NB4 (cell line): ENCODE measurements around the gene LPP.

ENCODE experiments used
- DNase-seq: peaks from one replicate; pipeline ENCODE4 v3.0.0; 2010; ENCODE audit warnings: low read depth
- H3K4me3 ChIP-seq: one replicate; pipeline ENCODE4 v1.5.1; 2011; ENCODE audit warnings: mild to moderate bottlenecking, low read depth, low read length, moderate library complexity
- MYC ChIP-seq: IDR thresholded peaks from 2 replicates; pipeline ENCODE4 v1.6.1; 2011; ENCODE audit warnings: low read depth, low read length
- POLR2A ChIP-seq: IDR thresholded peaks from 2 replicates; pipeline ENCODE4 v1.6.1; 2011; ENCODE audit warnings: mild to moderate bottlenecking; ENCODE audit not compliant: insufficient read length; ENCODE audit errors: extremely low read depth
- TF ChIP-seq, protein P1 (sequence below): IDR thresholded peaks from 2 replicates; pipeline ENCODE4 v1.6.1; 2011; ENCODE audit warnings: low read depth, low read length
- TF ChIP-seq, protein P2 (sequence below): IDR thresholded peaks from one replicate; pipeline ENCODE4 v1.5.1; 2012; ENCODE audit warnings: low read depth, low read length

Gene LPP

DNA sequence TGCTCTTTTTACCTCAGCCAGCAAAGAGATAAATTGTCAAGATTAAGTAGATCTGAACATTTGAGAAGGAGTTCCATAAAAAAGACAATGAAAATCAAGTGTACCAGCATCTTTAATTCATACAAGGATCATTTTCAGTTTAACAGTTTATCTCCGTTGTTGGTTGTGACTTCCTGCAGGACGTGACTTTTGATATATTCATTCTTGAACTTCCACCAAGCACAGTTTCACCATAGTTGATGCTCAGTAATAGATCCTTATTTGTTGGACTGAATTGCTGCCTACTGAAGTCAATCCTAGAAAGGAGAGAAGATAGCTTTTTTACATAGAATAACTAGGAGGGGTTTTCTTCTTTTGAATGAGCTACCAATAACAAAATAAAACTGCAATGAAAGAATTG is 408.2 kb downstream of the LPP start:
- TF ChIP-seq, protein P1, sequence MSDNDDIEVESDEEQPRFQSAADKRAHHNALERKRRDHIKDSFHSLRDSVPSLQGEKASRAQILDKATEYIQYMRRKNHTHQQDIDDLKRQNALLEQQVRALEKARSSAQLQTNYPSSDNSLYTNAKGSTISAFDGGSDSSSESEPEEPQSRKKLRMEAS, result no peak
- TF ChIP-seq MYC (no peak), POLR2A (no peak)
- TF ChIP-seq, protein P2, sequence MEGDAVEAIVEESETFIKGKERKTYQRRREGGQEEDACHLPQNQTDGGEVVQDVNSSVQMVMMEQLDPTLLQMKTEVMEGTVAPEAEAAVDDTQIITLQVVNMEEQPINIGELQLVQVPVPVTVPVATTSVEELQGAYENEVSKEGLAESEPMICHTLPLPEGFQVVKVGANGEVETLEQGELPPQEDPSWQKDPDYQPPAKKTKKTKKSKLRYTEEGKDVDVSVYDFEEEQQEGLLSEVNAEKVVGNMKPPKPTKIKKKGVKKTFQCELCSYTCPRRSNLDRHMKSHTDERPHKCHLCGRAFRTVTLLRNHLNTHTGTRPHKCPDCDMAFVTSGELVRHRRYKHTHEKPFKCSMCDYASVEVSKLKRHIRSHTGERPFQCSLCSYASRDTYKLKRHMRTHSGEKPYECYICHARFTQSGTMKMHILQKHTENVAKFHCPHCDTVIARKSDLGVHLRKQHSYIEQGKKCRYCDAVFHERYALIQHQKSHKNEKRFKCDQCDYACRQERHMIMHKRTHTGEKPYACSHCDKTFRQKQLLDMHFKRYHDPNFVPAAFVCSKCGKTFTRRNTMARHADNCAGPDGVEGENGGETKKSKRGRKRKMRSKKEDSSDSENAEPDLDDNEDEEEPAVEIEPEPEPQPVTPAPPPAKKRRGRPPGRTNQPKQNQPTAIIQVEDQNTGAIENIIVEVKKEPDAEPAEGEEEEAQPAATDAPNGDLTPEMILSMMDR, result no peak
- DNase-seq, result no peak
- H3K4me3 ChIP-seq, result no peak overlapping the region

DNA sequence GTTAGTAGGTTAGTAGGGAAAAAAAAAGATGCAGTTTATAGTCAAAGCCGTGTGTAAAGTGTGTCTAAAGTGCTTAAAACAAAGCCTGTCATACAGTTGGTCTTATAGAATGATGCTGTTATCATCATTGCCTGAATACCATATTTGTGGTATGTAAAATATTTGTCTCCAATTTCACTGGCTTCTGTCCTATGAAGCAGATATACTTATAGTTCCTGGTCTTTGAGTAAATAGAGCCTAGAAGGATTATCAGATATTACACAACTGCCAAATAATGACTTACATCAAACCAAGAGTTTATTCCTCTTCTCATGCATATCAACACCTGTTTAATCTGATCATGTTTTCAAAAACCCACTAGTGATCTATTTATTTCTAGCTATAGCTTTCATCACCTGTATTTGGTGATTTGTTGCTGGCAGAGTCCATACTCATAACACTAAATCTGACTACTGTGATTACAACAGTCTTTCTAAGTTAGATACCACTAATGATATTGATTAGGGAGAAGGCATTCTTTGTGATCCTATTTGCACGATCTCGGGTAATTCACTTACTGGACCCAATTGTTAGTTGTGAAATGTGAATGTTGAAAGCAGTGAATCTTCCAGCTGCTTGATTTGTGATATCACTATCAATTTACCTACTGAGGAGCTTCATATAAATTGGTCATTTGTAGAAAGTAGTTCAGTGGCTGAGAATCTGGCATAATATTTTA is 413.7 kb downstream of the LPP start:
- no peak for DNase-seq
- H3K4me3 ChIP-seq, result no peak overlapping the region
- TF ChIP-seq POLR2A, result no peak
- TF ChIP-seq, protein P1, result no peak
- TF ChIP-seq, protein P2, result no peak

DNA sequence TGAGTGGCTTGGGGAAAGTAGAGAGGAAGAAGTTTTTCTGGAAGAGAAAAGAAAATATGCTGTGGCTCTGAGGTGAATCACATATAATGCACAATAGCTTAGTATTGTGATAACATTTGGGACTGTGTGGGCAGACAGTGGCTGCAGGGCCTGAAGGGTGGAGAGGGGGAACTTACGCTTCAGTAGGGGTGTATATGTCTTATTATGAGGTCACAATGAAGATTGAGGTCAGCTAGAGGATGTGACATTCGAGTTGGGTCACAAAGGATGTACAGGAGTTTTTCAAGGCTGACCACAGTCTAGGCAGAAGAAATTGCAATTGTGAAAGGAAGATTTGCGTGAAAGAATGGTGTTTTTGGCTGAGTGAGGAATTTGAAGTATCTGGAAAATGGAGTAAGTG is 414.8 kb downstream of the LPP start:
- H3K4me3 ChIP-seq, result no peak overlapping the region
- no peak for DNase-seq
- TF ChIP-seq POLR2A (no peak), MYC (no peak)
- TF ChIP-seq, protein P2, result no peak
- TF ChIP-seq, protein P1, result no peak

DNA sequence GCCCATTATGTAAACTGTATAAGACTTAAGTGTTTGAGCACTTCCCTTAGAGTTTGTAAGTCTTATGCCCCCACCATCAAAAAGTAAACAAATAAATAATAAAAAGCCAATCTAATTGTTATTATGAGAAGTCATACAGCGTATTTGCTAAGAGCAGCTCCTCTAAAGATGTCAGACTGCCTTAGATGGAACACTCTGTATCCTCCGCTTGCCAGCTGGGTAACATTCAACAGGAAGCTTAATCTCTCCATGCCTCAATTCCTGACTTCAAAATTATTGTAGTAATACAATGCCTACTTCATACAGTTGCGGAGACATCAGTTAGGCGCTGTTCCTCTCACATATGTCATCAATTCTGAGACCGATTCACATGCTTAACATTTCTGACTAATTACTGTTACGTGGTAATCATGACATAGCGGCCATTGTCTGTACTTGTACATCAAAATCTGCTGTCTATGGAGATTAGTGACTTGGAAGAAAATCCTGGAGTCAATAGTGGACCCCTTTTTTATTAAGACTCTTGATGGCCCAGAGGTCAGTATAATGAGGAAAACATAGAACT is 417.7 kb downstream of the LPP start:
- TF ChIP-seq POLR2A, result no peak
- TF ChIP-seq MYC, result no peak
- TF ChIP-seq, protein P1, result no peak
- TF ChIP-seq, protein P2, result no peak
- DNase-seq, result no peak
- no peak overlapping the region for H3K4me3 ChIP-seq

DNA sequence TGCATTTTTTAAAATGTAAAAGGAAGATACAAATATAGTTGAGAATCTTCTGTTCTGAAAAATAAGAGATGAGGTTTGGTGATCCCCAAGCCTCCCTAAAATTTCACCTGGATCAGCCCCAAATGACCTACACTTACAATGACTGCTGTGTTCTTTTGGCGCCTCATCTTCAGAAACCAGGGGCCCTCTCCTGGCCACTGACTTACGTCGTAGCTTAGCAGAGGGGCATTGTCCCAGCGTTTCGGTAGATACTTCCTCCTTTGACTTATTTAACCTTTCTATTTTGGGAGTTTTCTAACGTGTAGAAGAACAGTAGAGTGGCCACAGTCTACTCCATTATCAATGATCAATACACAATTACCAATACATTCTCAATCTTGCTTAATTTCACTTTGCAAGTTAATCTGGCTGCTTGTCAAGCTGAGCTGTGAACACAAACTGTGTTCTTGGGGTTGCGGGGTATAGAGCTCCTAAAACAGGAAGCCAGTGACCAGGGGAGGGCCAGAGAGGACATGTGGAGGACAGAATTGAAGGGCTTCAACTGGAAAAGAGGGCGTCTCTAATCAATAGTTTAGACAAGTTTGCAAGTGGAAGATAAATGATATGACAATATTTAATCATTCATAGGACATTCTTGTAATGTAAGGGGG is 419.5 kb downstream of the LPP start:
- TF ChIP-seq MYC, result no peak; the same call in 1 of the 2 replicates
- TF ChIP-seq, protein P1, result no peak
- TF ChIP-seq POLR2A, result no peak
- TF ChIP-seq, protein P2, result no peak
- H3K4me3 ChIP-seq, result no peak overlapping the region
- peak; percentile 38 for DNase-seq
